GM21723 (cell line): Measurements from ENCODE around the gene UGT3A1.
"Not testable (repeated sequence)": the region's sequence is repeated elsewhere in the genome, so short reads cannot be mapped to it uniquely, and the experiment has no call there.

Source experiments
- ATAC-seq: cut with Tn5 transposase; IDR thresholded peaks from one replicate; pipeline ENCODE4 v1.9.1; 2021; ENCODE audit warnings: mild to moderate bottlenecking, moderate library complexity; ENCODE audit not compliant: unreplicated experiment

UGT3A1 gene, protein sequence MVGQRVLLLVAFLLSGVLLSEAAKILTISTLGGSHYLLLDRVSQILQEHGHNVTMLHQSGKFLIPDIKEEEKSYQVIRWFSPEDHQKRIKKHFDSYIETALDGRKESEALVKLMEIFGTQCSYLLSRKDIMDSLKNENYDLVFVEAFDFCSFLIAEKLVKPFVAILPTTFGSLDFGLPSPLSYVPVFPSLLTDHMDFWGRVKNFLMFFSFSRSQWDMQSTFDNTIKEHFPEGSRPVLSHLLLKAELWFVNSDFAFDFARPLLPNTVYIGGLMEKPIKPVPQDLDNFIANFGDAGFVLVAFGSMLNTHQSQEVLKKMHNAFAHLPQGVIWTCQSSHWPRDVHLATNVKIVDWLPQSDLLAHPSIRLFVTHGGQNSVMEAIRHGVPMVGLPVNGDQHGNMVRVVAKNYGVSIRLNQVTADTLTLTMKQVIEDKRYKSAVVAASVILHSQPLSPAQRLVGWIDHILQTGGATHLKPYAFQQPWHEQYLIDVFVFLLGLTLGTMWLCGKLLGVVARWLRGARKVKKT

DNA sequence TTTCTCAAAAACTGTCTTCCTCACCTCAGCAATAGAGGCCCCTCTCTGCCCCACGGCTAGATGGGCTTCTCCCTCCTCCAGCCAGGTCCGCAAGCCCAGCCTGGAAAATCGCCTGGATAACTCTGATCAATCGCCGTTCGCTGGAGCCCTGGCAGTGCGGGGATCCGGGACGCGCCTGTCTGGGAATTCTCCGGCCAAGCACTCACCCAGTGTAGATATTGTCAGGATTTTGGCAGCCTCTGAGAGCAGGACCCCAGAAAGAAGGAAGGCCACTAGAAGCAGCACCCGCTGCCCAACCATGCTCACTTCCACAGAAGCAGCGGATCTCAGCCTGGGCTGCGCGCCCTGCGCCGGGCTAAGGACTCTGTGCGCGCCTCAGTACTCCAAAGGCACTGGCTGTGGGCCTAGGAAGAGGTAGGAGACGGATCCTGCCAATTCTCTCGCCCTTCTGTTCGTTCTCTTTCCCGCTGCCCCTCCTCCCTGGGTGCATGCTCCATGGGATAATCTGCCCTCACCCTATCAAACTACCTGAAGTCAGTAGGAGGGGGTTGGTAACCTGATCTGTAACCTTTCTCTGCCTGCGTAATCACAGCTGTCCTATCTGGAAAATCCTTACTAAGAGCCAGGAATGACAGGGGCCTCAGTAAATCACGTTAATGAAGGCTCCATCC, at the start of gene UGT3A1:
Gene UGT3A1 (minus strand): TSS at position 450 of the 671 bp plus-strand sequence. CDS start 150 bp downstream, at position 300.
- no peak for ATAC-seq

DNA sequence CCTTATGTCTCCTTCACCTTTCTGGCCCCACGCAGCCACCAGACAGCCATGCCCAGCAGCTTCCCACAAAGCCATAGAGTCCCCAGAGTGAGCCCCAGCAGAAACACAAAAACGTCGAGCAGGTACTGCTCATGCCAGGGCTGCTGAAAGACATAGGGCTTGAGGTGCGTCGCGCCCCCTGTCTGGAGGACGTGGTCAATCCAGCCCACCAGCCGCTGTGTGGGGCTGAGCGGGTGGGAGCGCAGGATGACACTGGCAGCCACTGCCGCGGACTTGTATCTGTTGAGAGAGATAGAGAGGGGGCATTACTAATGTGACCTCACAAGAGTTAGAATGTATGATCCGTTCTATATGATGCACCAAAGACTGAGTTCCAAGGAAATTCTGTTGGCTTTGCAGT, 44.5 kb upstream of the UGT3A1 start:
- no peak for ATAC-seq

DNA sequence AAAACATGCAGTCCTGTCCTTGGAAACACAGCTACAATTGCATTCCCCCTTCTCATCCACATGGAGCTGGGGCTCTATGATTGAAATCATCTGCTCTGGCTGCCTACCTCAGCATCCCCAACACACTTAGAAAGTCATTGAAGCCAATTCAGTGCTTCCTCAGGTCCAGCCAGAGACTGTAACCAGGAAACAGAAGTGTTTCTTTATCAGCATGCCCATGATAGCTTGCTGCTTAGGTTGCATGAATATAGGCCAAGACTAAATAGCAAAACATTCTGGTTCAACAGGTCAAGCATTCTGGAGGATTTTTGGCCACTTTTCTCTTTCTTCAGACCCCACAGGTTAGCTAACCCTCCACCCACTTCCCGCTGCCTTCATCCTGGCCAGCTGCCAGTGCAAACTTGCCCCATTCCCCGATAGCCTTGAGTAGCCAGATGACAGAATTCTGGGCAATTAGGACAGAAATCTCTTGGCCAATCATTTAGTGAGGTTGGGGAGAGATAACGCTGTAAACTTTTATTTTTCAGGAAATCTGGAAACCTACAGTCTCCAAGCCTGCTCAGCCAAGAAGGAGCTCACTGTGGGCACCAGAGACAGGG, 43.4 kb upstream of the UGT3A1 start:
- ATAC-seq: not testable (repeated sequence)

DNA sequence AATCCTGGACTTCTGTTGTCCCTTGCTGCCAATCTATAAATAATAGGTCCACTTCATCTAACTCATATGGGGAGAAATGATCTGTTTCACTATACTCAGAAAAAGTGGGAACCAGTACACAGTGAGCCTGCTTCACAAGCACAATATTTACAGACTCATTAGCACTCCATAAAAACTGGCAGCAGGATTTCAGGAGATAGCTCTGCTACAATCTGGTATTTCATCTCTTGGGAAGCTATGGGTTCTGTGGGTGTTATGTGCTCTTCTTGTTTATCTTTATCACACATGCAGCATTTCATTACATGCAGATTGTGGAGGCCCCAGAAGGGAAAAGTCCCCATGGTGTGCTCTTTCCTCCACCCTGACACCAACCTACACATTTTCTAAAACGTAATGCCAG, 42.3 kb upstream of the UGT3A1 start:
- ATAC-seq: no peak

DNA sequence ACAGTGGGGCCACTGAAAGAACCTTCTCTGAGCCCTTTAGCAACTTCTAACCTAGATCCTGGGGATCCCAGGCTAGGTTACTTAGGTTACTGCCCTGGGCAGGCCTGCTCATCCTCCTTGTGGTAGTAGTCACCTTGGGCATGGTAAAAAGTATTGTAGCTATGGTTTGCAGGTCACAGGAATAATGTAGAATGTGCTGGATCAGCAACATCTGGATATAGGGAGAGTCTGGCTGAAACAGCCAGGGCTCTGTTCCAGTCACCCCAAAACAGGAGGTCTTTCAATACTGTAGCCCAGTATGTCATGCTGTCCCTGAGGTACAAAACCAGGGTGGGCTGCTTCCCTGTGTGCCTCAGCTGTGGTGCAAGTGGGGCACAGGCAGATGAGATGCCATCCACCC, 41.9 kb upstream of the UGT3A1 start:
- no peak for ATAC-seq

DNA sequence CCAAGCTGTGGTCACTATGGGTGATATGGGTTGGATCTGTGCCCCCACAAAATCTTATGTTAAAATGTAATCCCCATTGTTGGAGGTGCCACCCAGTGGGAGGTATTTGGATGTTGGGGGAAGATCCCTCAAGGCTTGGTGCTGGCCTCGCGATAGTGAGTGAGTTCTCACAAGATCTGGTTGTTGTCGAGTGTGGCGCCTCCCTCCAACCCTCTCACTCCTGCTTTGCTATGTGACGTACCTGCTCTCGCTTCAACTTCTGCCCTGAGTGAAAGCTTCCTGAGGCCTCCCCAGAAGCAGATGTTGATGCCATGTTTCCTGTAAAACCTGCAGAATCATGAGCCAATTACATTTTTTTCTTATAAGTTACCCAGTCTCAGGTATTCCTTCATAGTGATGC, 40.0 kb upstream of the UGT3A1 start:
- ATAC-seq: no peak

DNA sequence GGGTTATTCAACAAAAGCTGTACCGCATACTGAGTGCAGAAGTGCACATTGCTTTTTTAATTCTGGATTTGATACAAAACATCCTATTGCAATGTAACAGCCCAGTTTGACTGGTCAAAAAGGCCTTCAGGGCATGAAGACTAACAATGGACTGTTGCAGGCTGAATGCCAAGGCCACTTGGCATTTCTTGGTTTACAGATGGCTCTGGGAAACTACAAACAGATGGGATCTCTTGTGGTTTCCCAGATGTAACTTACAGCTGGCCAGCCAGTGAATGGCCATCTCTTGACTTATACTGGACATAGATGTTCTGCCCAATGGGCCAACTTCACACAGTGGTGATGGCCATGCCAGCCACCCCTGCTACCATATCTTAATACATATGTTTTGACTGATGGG, 38.7 kb upstream of the UGT3A1 start:
- no peak for ATAC-seq

DNA sequence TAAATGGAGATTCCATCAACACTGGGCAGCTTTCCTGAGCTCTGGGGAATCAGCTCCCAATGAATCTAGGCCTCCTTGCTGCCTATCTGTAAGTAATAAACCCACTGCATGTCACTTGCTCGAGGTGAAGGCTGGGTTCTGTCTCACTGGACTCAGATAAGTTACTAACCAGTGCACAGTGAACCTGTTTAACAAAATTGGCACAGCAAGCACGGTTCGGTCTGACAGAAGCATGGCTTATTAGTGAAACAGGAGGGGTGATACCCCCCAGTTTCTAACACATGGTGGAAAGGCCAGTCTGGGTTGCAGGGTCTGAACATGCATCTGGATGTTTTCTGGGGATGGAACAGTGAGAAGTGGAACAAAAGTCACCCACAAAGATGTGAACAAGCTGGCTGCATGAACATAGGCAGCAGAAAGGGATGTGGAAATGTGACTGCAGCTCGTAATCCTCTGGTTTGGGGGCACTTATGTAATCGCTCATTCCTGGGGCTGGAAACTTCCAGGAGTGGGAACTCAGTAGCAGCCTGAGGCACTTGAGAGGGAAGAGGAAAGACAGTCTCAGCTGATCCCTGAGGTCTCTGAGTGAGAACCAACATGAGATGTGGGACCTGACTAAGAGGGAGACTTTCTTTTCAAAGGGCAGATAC, 37.8 kb upstream of the UGT3A1 start:
- no peak for ATAC-seq

DNA sequence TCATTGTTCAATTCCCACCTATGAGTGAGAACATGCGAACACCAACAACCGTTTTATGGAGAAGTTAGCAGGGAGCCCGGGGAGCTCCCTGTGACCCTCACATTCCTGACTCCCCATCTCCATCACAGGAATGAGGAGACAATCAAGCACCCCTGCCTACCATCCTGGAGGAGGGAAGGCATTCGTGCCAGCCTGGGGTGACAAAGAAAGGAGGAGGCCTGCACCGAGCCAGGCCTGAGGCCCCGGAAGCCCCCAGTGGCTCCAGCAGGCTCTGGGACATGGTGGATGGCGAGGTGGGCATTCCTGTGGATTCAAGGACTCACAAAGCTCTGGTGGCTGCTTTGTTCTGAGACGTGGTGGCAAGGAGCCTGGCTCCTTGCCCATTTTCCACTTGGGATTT, 36.5 kb upstream of the UGT3A1 start:
- ATAC-seq: no peak

DNA sequence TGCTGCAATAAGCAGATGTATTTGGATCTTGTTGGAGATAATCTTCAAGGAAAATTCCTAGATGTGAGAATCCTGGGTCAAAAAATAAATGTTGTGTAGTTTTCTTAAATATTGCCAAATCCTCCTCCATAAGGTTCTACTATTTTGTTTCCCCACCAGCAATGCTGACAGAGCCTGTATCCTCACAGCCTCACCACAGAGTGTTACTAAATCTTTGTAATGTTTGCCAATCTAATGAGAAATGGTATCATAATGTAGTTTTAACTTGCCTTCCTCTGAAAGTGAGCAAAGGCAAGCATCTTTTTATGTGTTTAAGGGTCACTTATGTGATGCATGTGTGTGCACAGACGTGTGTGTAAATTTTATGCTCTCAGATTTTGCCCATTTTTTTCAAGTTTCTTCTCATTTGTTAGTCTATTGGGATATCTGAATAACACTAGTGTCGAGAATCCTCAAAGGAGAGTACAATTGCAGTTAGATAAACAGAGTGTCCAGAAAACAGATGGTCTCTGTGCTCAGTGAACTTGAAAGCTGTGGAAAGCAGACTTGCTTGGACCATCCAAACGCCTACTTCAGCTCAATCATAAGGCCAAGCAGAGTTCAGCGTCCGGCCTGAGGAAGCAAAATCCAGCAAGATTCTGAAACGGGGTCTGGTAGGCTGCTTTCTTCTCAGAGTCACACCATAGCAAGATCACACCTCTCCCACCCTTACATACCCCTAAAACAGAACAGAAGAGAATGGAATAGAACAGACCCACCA, 35.7 kb upstream of the UGT3A1 start:
- ATAC-seq: no peak

DNA sequence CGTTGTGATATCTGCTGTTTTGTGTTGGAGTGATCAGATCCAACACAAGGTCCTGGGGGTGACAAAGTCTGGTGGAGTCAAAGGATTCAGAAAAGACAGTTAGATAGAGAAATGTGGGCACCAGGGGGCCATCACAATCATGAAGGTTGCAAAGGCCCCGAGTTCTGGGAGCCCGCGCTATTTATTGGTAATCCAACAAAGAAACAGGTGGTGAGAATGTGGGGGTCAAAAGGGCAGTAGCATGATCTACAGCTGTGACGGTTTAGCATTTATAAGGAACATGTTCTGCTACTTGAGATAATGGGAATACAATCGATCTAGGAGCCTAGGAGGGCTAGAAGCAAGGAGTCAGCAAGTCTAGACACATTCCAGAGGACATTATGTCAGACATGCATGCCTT, 31.1 kb upstream of the UGT3A1 start:
- not testable (repeated sequence) for ATAC-seq

DNA sequence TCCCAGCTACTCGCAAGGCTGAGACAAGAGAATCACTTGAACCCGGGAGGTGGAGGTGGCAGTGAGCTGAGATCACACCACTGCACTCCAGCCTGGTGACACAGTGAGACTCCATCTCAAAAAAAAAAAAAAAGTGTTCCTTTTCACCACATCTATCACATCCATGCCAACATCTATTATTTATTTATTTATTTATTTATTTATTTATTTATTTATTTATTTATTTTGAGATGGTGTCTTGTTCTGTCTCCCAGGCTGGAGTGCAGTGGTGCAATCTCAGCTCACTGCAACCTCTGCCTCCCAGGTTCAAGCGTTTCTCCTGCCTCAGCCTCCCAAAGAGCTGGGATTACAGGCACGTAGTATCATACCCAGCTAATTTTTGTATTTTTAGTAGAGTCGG, 28.4 kb upstream of the UGT3A1 start:
- ATAC-seq: not testable (repeated sequence)

DNA sequence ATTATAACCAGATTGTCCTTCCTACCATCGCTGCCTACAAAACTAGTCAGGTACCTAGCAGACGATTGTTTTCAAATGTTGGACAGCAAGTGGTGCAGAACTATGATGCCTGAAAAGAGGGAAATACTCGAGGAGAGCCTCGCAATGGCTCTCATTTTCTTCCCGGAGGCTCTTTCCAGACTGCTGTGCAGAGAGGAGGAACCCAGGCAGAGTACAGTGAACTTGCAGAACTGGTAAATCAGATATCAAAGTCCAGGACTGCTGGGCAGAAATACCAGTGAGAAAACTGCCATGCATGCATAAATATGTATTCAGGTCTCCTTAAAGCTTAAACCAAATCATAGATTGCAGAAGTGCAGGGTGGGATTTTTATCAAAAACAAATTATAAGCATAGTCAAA, 26.4 kb upstream of the UGT3A1 start:
- ATAC-seq: no peak

DNA sequence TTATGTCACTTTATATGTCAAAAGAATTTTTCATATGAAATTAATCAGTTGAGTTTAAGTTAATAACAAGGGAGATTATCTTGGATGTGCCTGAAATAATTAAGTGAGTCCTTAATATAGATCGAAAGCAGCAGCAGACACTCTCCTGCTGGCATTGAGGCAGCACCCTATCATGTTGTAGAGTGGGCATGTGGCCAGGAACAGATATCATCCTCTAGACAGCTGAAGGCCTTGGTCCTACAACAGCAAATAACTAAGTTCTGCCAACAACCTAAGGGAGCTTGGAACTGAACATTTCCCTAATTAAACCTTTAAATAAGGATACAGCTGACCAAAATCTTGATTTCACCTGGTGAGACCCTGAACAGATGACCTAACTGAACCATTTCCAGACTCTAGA, 25.8 kb upstream of the UGT3A1 start:
- ATAC-seq: no peak

DNA sequence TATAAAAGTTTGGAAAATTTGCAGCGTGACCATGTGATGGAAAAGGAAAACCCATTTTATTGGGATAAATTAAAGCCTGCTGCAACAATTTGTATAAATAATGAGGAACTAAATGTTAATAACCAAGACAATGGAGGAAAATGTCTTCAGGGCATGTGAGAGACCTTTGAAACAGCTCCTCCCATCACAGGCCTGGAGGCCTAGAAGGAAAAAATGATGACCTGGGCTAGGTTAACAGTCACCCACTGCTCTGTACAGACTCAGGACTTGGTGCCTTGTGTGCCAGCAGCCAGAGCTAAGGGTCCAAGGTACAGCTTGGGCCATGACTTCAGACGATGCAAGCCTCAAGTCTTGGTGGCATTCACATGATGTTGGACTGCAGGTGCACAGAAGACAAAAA, 22.0 kb upstream of the UGT3A1 start:
- no peak for ATAC-seq

DNA sequence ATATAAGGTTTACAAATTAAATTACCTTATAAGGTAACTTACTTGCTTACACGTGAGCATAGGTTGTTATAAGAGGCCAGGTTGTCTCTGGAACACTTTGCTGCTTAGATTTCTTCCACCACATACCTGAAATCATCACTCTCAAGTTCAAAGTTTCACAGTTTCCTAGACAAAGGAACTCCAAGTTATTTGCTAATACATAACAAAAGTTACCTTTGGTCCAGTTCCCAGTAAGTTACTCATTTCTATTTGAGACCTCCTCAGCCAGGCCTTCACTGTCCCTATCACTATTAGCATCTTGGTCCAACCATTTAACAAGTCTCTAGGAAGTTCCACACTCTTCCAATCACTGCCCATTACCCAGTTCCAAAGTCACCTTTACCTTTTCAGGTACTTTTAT, 18.5 kb upstream of the UGT3A1 start:
- ATAC-seq: no peak

DNA sequence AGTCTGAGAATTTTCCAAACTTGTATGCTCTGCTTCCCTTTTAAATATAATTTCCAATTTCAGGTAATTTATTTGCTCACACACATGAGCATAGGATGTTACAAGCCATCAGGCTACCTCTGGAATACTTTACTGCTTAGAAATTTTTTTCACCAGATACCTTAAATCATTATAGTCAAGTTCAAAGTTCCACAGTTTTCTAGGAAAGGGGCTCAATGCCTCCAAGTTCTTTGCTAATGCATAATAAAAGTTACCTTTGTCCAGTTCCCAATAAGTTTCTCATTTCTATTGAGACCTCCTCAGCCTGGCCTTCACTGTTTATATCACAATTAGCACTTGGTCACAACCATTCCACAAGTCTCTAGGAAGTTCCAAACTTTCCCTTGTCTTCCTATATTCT, 16.2 kb upstream of the UGT3A1 start:
- ATAC-seq: no peak

DNA sequence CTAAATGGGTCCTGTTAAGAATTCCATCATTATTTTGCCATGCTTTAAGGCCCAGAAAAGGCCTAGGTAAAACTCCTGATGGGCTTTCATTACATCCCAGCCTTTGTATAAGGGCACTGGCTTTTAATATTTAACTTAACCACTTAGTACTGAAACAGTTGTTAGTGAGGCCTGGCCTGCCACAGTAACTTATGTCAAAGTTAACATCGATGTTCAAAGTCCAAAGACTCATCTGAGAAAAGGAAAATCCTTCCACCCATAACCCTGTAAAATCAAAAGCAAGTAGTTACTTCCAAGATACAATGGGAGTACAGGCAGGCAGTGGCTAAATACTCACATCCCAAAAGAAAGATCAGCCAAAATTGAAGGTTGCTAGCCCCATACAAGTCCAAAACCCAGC, 15.0 kb upstream of the UGT3A1 start:
- no peak for ATAC-seq

DNA sequence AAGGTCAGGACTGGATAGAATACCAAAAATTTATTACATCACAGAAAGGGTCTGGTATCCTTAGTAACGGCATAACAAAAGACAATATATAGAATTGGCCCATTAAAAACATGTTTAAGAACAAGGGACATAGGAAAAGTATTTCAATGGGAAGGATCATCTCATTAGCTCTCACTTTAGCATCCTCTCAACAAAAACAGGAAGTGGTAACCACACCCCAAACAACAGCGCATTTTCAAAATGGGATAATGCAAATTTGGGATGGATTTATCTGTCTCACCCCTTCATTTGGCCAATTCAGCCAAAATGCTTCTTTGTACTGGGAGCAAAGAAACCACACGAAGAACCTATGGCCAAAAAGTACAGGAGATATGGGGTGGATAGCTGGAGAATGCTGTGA, 9.8 kb upstream of the UGT3A1 start:
- no peak for ATAC-seq

DNA sequence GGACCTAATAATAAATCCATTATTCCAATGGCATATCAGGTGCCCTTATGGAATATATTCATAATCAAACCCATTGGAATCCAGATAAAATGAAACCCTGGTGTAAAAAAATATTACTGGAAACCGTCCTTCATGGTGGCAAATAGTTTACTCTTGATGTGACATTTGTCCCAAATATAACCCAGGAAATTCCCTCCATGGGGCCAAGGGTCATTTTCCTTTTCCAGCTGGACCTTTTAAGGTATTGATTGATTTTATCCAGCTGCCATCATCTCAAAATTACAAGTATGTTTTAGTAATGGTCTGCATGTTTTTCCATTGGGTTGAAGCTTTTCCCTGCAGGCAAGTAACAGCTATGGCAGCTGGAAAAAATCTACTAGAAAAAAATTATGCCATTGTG, 8.4 kb upstream of the UGT3A1 start:
- no peak for ATAC-seq

DNA sequence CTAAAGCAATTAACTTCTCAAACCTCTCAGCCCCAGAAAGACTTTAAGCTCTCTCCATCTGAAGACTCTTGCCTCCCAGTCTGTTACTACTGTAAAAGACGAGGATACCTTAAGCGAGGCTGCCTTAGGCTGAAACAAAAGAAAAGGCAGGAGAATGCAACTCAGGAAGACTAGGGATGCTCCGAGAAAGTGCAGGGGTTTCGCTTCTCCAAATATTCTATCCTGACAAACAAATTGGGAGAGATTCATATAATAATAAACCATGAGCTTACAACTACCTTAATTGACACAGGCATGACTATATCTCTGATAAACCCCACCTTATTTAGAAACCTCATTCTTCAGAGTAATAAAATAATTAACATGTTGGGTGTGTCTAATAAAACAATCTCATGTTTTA, 4.9 kb upstream of the UGT3A1 start:
- no peak for ATAC-seq
